Pulmonary artery endothelial cell (primary cell): ENCODE data around the gene SLC25A27. TPM values are rescaled to one million over a fixed set of nuclear protein-coding genes. Genes with fewer than 3 reads are reported as not detected.

Experiments
- DNase-seq: peaks from one replicate; pipeline ENCODE4 v3.0.0-alpha.2; 2011; ENCODE audit warnings: low read depth, low spot score
- total RNA-seq: library from RNA; depleted of rRNA; stranded (reverse); fragments of >200 nt; gene quantifications from 2 replicates; pipeline ENCODE4 v1.2.3, GENCODE V29; 2014

SLC25A27 gene
- total RNA-seq, 1 donor from 2014 or later, result 0.66 TPM

DNA sequence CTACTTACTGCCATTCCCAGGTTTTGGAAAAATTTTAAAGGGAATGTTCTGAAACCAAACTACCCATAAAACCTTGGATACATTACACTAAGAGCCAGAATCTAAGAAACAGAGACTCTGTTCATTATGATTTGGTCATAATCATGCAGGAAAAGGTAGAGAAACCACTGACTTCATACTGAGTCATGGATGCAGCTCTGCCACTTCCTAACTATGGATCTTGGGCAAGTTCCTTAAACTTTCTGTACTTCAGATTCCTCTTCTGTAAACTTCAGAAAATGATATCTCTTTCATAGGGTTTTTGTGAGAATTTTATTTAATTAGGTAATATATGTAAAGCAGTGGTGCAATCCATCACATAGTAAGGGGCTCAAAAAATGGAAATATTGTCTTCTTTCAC, 62.4 kb downstream of the SLC25A27 start:
- no peak for DNase-seq

DNA sequence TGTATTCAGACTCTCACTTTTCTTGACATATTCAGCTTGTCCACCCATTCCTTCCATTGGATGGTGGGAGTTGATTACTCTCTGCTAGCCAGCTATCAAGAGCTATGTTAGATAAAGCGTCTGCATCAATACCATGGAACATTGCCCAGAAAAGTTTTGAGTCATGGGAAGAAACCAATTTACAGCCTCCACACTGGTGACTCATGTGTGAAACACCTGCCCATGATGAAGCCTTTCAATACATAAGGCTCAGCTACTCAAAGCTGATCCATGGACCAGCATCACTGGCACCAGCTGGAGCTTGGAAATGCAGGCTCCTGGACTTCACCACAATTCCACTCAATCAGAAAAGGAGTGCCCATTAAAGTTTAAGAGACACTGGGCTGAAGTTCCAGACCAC, 66.3 kb downstream of the SLC25A27 start:
- no peak for DNase-seq

DNA sequence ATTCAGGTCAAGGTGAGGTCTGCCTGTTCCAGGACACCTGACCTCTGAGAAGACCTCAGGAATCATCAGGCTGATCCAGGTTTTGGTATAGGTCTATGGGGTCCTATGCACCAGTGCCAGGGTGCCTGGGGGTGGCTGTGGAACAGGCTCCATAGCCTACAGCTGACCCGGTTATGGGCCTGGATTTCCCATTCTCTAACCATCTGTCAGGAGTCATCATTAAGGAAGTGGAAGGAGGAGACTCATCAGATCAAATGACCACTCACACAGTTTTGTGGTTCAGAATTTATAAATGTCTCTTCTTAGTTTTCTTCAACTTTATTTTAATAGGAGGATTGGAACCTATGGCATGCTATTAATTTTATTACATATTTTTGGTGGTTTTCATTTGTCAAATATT, 67.6 kb downstream of the SLC25A27 start:
- no peak for DNase-seq

Other genes starting within 250 kb of the SLC25A27 start
- 0.07 TPM in 1 of 2 replicates, not detected in the other for gene RCAN2, start 161.5 kb upstream of the SLC25A27 start, total RNA-seq
- gene CYP39A1, start 157 bp upstream of the SLC25A27 start, total RNA-seq, result 0.13 and 0.18 TPM in 2 replicates
- gene TDRD6, start 34.9 kb downstream of the SLC25A27 start, total RNA-seq, result 0.04 TPM in 1 of 2 replicates, not detected in the other
- gene PLA2G7, start 82.4 kb downstream of the SLC25A27 start, total RNA-seq, result not detected in 2 replicates
- not detected in 2 replicates for gene ANKRD66, start 94.0 kb downstream of the SLC25A27 start, total RNA-seq
- gene MEP1A, start 140.4 kb downstream of the SLC25A27 start, total RNA-seq, result not detected in 2 replicates